Ectodermal cell (in vitro differentiated cells): ENCODE data around the gene NEURL1.
"Not testable (repeated sequence)": the region's sequence is repeated elsewhere in the genome, so short reads cannot be mapped to it uniquely, and the experiment has no call there.

ENCODE experiments used
- H3K27ac ChIP-seq: 2 replicates; pipeline ENCODE4 v1.7.0; 2013; ENCODE audit warnings: mild to moderate bottlenecking, low read depth, low read length; ENCODE audit not compliant: insufficient read depth, poor library complexity, severe bottlenecking
- H3K27me3 ChIP-seq: 2 replicates; pipeline ENCODE4 v1.7.0; 2013; ENCODE audit warnings: mild to moderate bottlenecking, low read length; ENCODE audit not compliant: insufficient read depth, control insufficient read depth, poor library complexity, severe bottlenecking
- H3K36me3 ChIP-seq: one replicate; pipeline ENCODE4 v1.7.0; 2013; ENCODE audit warnings: low read length; ENCODE audit not compliant: control insufficient read depth, insufficient read depth
- H3K4me1 ChIP-seq: one replicate; pipeline ENCODE4 v1.7.0; 2013; ENCODE audit warnings: low read length; ENCODE audit not compliant: control insufficient read depth, insufficient read depth
- H3K4me3 ChIP-seq: 2 replicates; pipeline ENCODE4 v1.7.0; 2013; ENCODE audit warnings: low read depth, low read length, control low read depth; ENCODE audit not compliant: insufficient read depth
- H3K9me3 ChIP-seq: 2 replicates; pipeline ENCODE4 v1.7.0; 2013; ENCODE audit warnings: mild to moderate bottlenecking, low read length, moderate library complexity; ENCODE audit not compliant: control insufficient read depth
- WGBS, 2 experiments: methylation state at CpG; one replicate each; pipeline ENCODE4 v1.1.7; 2013; ENCODE audit warnings: missing lambda C conversion rate in 2 of 2; 5-methylcytosine and 5-hydroxymethylcytosine counted together

The NEURL1 gene

GRCh38 chr10:103622286-103622685, 128.8 kb downstream of the NEURL1 start:
- Histone ChIP-seq H3K4me3 (no peak overlapping the region), H3K27me3 (no peaks in the 10 kb centered on the region), H3K27ac (no peak overlapping the region), H3K36me3 (no peaks in the 10 kb centered on the region), H3K4me1 (no peaks in the 10 kb centered on the region), H3K9me3 (no peaks in the 10 kb centered on the region)
- WGBS, 2 experiments: 95 to 96% methylated on average over 18 of the region's 18 CpGs

GRCh38 chr10:103622935-103623574, 129.6 kb downstream of the NEURL1 start:
- H3K27me3 ChIP-seq: no peaks in the 10 kb centered on the region
- H3K27ac ChIP-seq: no peak overlapping the region
- H3K36me3 ChIP-seq: no peaks in the 10 kb centered on the region
- 95% methylated on average over 11 of the region's 11 CpGs for WGBS, 2 experiments
- no peaks in the 10 kb centered on the region for H3K9me3 ChIP-seq
- H3K4me3 ChIP-seq: no peak overlapping the region
- H3K4me1 ChIP-seq: no peaks in the 10 kb centered on the region

GRCh38 chr10:103626178-103626577, 132.7 kb downstream of the NEURL1 start:
- Histone ChIP-seq H3K9me3 (no peaks in the 10 kb centered on the region), H3K27ac (no peak overlapping the region), H3K4me1 (no peaks in the 10 kb centered on the region), H3K27me3 (no peaks in the 10 kb centered on the region), H3K36me3 (no peaks in the 10 kb centered on the region), H3K4me3 (no peak overlapping the region)
- WGBS, 2 experiments: 93 to 94% methylated on average over 11 of the region's 11 CpGs

- no peaks in the 10 kb centered on the region for H3K36me3 ChIP-seq
- H3K27me3 ChIP-seq: no peaks in the 10 kb centered on the region
Measured at GRCh38 chr10:103627111-103627892, 133.8 kb downstream of the NEURL1 start.

GRCh38 chr10:103627893-103628292, 134.4 kb downstream of the NEURL1 start:
- no peaks in the 10 kb centered on the region for H3K9me3 ChIP-seq
- H3K4me1 ChIP-seq: no peaks in the 10 kb centered on the region
- no peak overlapping the region for H3K27ac ChIP-seq
- H3K4me3 ChIP-seq: no peak overlapping the region
- H3K36me3 ChIP-seq: no peaks in the 10 kb centered on the region
- 95 to 96% methylated on average over 13 of the region's 13 CpGs for WGBS, 2 experiments
- H3K27me3 ChIP-seq: no peaks in the 10 kb centered on the region

More at GRCh38 chr10:103627111-103627892, 133.8 kb downstream of the NEURL1 start:
- 93 to 95% methylated on average over 22 of the region's 22 CpGs for WGBS, 2 experiments
- H3K4me3 ChIP-seq: no peak overlapping the region
- H3K27ac ChIP-seq: no peak overlapping the region
- no peaks in the 10 kb centered on the region for H3K9me3 ChIP-seq
- no peaks in the 10 kb centered on the region for H3K4me1 ChIP-seq

- H3K4me1 ChIP-seq: peaks cover 5% of the 10 kb centered on the region
- H3K4me3 ChIP-seq: no peak overlapping the region
- H3K27me3 ChIP-seq: no peaks in the 10 kb centered on the region
- no peaks in the 10 kb centered on the region for H3K36me3 ChIP-seq
- 81 to 89% methylated on average over 3 of the region's 3 CpGs for WGBS, 2 experiments
- H3K27ac ChIP-seq: no peak overlapping the region
- H3K9me3 ChIP-seq: no peaks in the 10 kb centered on the region
Measured at GRCh38 chr10:103629581-103629980, 136.1 kb downstream of the NEURL1 start.

GRCh38 chr10:103630156-103630555, 136.7 kb downstream of the NEURL1 start:
- Histone ChIP-seq H3K9me3 (no peaks in the 10 kb centered on the region), H3K4me1 (peaks cover 6% of the 10 kb centered on the region), H3K36me3 (no peaks in the 10 kb centered on the region), H3K4me3 (no peak overlapping the region), H3K27ac (no peak overlapping the region), H3K27me3 (no peaks in the 10 kb centered on the region)
- 89 to 94% methylated on average over 1 of the region's 1 CpG for WGBS, 2 experiments

GRCh38 chr10:103632247-103632642, 138.7 kb downstream of the NEURL1 start:
- Histone ChIP-seq H3K4me1 (peaks cover 24% of the 10 kb centered on the region), H3K36me3 (no peaks in the 10 kb centered on the region), H3K9me3 (no peaks in the 10 kb centered on the region), H3K27me3 (no peaks in the 10 kb centered on the region), H3K27ac (no peak overlapping the region), H3K4me3 (no peak overlapping the region)
- 92 to 94% methylated on average over 7 of the region's 7 CpGs for WGBS, 2 experiments

GRCh38 chr10:103632871-103633270, 139.4 kb downstream of the NEURL1 start:
- 84 to 89% methylated on average over 6 of the region's 6 CpGs for WGBS, 2 experiments
- not testable (repeated sequence) for H3K9me3 ChIP-seq, H3K27me3 ChIP-seq, H3K36me3 ChIP-seq, H3K4me3 ChIP-seq, H3K27ac ChIP-seq
- peaks cover 30% of the 10 kb centered on the region for H3K4me1 ChIP-seq

GRCh38 chr10:103633846-103634245, 140.3 kb downstream of the NEURL1 start:
- no peaks in the 10 kb centered on the region for H3K27me3 ChIP-seq
- no peaks in the 10 kb centered on the region for H3K36me3 ChIP-seq
- H3K4me1 ChIP-seq: peaks cover 40% of the 10 kb centered on the region
- 86 to 89% methylated on average over 7 of the region's 7 CpGs for WGBS, 2 experiments
- no peaks in the 10 kb centered on the region for H3K9me3 ChIP-seq
- no peak overlapping the region for H3K4me3 ChIP-seq
- no peak overlapping the region for H3K27ac ChIP-seq
